ENCODE data around the gene SLC16A3.

Gene SLC16A3

GRCh38 chr17:82223517-82223916 is 5.3 kb upstream of the SLC16A3 start:
- DNase-seq (ENCODE audit: low spot score) = no peak

- no peak for DNase-seq (ENCODE audit: low spot score)
Observed at GRCh38 chr17:82224666-82225065, 4.2 kb upstream of the SLC16A3 start.

- DNase-seq (ENCODE audit: low spot score) = no peak
Observed at GRCh38 chr17:82225368-82226029, 3.3 kb upstream of the SLC16A3 start.

- no peak for DNase-seq (ENCODE audit: low spot score)
Observed at GRCh38 chr17:82226146-82226808, 2.6 kb upstream of the SLC16A3 start.

- DNase-seq (ENCODE audit: low spot score) = no peak
Observed at GRCh38 chr17:82226809-82227628, 1.8 kb upstream of the SLC16A3 start.

GRCh38 chr17:82227629-82228277 is 1.1 kb upstream of the SLC16A3 start:
- no peak for DNase-seq (ENCODE audit: low spot score)

GRCh38 chr17:82228278-82228841 is 482 bp upstream of the SLC16A3 start:
- DNase-seq (ENCODE audit: low spot score) = no peak

- no peak for DNase-seq (ENCODE audit: low spot score)
Observed at GRCh38 chr17:82229698-82230608, 1.1 kb downstream of the SLC16A3 start.

- DNase-seq (ENCODE audit: low spot score) = peak; percentile 85
Observed at GRCh38 chr17:82230609-82231311, 1.9 kb downstream of the SLC16A3 start.

GRCh38 chr17:82231312-82231561 is 2.4 kb downstream of the SLC16A3 start:
- DNase-seq (ENCODE audit: low spot score) = no peak

GRCh38 chr17:82231562-82232321 is 2.9 kb downstream of the SLC16A3 start:
- peak; percentile 86 for DNase-seq (ENCODE audit: low spot score)

GRCh38 chr17:82232322-82232820 is 3.5 kb downstream of the SLC16A3 start:
- no peak for DNase-seq (ENCODE audit: low spot score)

- no peak for DNase-seq (ENCODE audit: low spot score)
Observed at GRCh38 chr17:82232876-82233785, 4.3 kb downstream of the SLC16A3 start.

- DNase-seq (ENCODE audit: low spot score) = peak; percentile 78
Observed at GRCh38 chr17:82234211-82235055, 5.6 kb downstream of the SLC16A3 start.

- DNase-seq (ENCODE audit: low spot score) = no peak
Observed at GRCh38 chr17:82235056-82235774, 6.4 kb downstream of the SLC16A3 start.

GRCh38 chr17:82235775-82236141 is 6.9 kb downstream of the SLC16A3 start:
- DNase-seq (ENCODE audit: low spot score) = peak; percentile 85
